ENCODE results near the gene CYP1B1. TPM values are rescaled to one million over a fixed set of nuclear protein-coding genes. Genes with fewer than 3 reads are reported as not detected.
"Not testable (repeated sequence)": the region's sequence is repeated elsewhere in the genome, so short reads cannot be mapped to it uniquely, and the experiment has no call there.

The CYP1B1 gene
- 10 to 100 TPM in 2 of 3 donors, 1 to 10 TPM in 1; 6.3 to 13.9 (median 11.4) TPM for total RNA-seq

DNA sequence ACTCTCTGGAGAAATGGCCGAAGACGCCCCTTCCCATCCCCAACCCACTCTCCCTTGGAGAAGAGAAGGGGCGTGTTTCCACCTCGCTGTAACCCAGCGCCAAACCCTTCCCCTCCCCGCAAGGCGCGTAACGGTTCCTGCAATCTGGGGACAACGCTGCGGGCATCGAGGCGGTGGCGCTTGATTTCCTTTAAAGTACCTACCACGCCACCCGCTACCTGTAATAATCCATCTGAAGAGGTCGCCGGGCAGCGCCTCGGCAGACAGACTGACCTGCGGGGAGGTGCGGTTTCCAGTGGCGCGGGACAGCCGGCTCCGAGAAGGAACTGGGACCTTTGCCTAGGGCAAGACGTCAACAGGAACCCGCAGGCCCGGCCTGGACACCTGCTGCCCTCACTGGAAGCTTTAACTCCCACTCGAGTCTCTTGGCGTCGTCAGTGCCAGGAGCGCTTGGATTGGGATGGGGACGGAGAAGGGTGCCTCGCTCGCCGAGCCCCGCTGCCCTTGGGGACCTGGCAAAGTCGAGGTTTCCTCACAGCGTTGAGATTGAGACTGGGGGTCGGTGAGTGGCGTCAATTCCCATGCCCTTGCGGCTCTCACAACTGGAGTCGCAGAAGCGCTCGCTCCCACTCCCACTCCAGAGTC is at the start of gene CYP1B1:
TSS of gene CYP1B1 (minus strand) at position 645 of the 645 bp plus-strand sequence. CDS start 763 bp downstream, outside the sequence.
- H3K4me3 Mint-ChIP-seq: peak within 1 kb of the TSS; percentile 70
- ATAC-seq (no peak), DNase-seq (no peak)
- no peaks in the 10 kb centered on the region for H3K36me3 Mint-ChIP-seq (ENCODE audit: insufficient read depth)
- no peaks in the 10 kb centered on the region for H3K9me3 Mint-ChIP-seq
- peaks cover 23% of the 10 kb centered on the region for H3K4me1 Mint-ChIP-seq (ENCODE audit: low read depth)
- H3K27me3 Mint-ChIP-seq (ENCODE audit: low read depth): peaks cover 62% of the 10 kb centered on the region

DNA sequence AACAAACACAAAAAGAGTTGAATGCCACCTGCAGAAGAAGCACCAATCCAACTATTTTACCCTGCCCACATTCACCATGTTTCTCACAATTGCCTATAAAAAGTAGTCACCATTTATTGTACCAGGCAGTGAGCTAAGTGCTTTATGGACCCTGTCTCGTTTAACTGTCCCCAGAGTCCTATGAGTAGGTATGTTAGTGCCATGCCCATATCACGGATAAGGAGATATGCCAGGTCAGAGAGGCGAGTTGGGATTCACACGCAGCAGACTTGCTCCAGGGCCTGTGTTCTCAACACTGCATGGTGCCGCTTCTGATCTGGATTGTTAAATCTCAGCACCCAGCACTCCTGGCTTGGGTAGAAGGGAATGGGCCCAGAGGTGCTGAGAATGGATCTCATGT is 49.1 kb upstream of the CYP1B1 start:
- H3K36me3 Mint-ChIP-seq (ENCODE audit: insufficient read depth): no peaks in the 10 kb centered on the region
- H3K4me3 Mint-ChIP-seq: no peak overlapping the region
- H3K9me3 Mint-ChIP-seq: peaks cover 19% of the 10 kb centered on the region
- ATAC-seq (no peak), DNase-seq (no peak)
- no peaks in the 10 kb centered on the region for H3K4me1 Mint-ChIP-seq (ENCODE audit: low read depth)
- H3K27me3 Mint-ChIP-seq (ENCODE audit: low read depth): no peaks in the 10 kb centered on the region

DNA sequence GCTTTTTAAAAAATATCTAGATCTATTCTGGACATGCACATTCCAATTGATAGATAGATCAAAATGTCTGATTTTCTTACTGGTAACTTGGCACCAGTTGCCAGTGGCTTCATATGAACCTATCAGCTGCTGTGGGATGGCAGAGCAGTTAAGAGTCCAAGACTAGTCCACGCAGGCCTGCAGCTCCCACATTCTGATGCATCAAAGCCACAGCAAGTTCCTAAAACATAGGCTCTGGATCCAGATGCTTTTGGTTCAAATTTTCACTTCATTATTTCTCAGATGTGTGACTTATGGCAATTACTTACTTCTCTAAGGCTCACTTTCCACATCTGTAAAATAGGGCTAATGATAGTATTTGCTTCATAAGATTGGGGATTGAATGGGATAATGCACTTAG is 48.0 kb upstream of the CYP1B1 start:
- no peaks in the 10 kb centered on the region for H3K4me1 Mint-ChIP-seq (ENCODE audit: low read depth)
- ATAC-seq (no peak), DNase-seq (no peak)
- peaks cover 4% of the 10 kb centered on the region for H3K27me3 Mint-ChIP-seq (ENCODE audit: low read depth)
- peaks cover 19% of the 10 kb centered on the region for H3K9me3 Mint-ChIP-seq
- H3K4me3 Mint-ChIP-seq: no peak overlapping the region
- no peaks in the 10 kb centered on the region for H3K36me3 Mint-ChIP-seq (ENCODE audit: insufficient read depth)

DNA sequence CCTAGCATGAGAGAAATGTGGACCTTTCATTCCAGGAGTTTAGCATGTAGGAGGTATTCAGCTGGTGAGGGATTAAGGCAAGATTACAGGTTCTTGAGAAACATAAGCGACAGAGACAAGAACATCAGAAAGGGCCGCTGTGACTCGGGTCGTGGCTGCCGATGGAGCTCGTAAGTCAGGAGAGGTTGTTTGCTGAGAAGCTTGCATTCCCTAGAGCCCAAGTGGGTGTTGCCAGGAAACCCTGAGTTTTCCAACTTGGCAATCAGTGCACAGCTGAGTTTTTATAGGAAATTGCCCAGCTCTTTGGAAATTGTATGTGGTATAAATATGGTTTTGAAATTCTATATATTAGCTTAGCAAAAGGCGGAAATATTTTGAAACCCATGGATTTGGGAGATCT is 46.4 kb upstream of the CYP1B1 start:
- Mint-ChIP-seq H3K4me1 (ENCODE audit: low read depth) (no peaks in the 10 kb centered on the region), H3K4me3 (no peak overlapping the region), H3K27me3 (ENCODE audit: low read depth) (peaks cover 9% of the 10 kb centered on the region), H3K9me3 (peaks cover 8% of the 10 kb centered on the region), H3K36me3 (ENCODE audit: insufficient read depth) (no peaks in the 10 kb centered on the region)
- ATAC-seq (no peak), DNase-seq (no peak)

DNA sequence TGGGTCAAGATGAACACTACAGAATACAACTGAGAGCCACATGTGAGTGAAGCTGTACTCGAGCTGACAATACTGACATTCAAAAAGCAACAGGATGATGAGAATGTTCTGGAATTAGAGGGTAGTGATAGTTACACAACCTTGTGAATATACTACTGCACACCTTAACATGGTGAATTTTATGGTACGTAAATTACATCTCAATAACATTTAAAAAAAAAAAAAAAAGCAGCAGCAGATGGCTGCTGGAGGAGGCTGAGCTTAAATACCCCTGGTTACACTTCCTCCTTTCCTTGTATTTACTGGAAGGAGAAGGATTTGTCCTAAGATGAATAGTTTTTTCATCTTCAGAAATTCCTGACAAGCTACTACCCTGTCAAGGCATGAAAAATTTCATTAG is 45.5 kb upstream of the CYP1B1 start:
- Mint-ChIP-seq H3K4me3 (no peak overlapping the region), H3K4me1 (ENCODE audit: low read depth) (no peaks in the 10 kb centered on the region), H3K9me3 (peaks cover 2% of the 10 kb centered on the region), H3K36me3 (ENCODE audit: insufficient read depth) (no peaks in the 10 kb centered on the region), H3K27me3 (ENCODE audit: low read depth) (peaks cover 9% of the 10 kb centered on the region)
- DNase-seq: no peak
- ATAC-seq: no peak

DNA sequence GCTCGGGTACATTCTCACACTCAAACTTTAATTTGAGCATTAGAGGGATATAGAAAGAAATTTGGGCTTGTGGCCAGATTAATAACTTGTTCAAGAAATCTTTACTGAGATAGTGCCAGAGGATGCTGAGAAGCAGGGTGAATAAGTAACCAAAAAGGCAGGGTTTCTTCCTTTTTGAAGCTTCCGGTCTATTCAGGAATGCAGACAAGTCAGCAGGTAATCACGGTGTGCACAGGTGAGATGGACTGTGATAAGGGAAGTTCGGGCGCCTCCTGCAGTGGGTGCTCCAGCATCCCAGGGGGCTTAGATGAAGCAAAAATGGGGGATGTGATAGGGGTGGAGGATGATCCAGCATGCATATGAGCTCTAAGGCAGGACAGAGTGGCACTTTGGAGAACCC is 44.9 kb upstream of the CYP1B1 start:
- no peaks in the 10 kb centered on the region for H3K4me1 Mint-ChIP-seq (ENCODE audit: low read depth)
- DNase-seq (no peak), ATAC-seq (no peak)
- H3K27me3 Mint-ChIP-seq (ENCODE audit: low read depth): peaks cover 9% of the 10 kb centered on the region
- no peaks in the 10 kb centered on the region for H3K36me3 Mint-ChIP-seq (ENCODE audit: insufficient read depth)
- no peaks in the 10 kb centered on the region for H3K9me3 Mint-ChIP-seq
- no peak overlapping the region for H3K4me3 Mint-ChIP-seq

DNA sequence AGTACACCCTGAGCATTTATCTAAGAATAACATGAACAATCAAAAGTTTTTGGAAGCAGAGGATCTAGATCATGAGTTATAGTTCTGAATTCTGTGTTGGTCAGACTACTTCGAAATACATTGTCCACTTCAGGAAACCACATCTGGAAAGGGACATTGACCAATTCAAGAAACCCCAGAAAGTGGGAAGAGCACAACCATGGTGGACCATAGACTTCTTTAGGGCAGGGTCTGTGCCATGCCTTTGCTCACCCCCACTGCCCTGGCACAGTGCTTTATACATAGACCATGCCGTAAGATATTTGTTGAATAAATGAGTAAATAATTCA is 44.3 kb upstream of the CYP1B1 start:
- Mint-ChIP-seq H3K4me3 (no peak overlapping the region), H3K4me1 (ENCODE audit: low read depth) (no peaks in the 10 kb centered on the region), H3K36me3 (ENCODE audit: insufficient read depth) (no peaks in the 10 kb centered on the region), H3K27me3 (ENCODE audit: low read depth) (peaks cover 10% of the 10 kb centered on the region), H3K9me3 (no peaks in the 10 kb centered on the region)
- ATAC-seq (no peak), DNase-seq (no peak)

DNA sequence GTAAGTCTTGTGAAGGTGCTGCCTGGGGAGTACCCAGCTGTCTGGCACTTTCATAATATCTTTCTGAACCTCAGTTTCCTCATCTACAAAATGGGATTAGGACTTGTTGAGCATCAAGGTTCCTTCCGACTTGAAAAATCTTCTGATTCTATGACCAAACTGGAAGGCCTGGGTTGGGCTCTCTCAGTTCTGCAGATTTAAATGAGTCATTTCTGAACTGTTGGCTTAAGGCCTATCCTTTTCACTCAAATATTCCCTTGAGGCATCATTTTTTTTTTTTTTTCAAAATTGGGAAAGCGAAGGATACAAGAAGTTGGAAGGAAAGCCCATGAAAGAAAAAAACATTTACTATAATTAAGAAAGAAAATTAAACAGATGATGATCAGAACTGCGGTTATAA is 40.8 kb upstream of the CYP1B1 start:
- Mint-ChIP-seq H3K4me3 (no peak overlapping the region), H3K27me3 (ENCODE audit: low read depth) (peaks cover 27% of the 10 kb centered on the region), H3K9me3 (no peaks in the 10 kb centered on the region), H3K36me3 (ENCODE audit: insufficient read depth) (no peaks in the 10 kb centered on the region), H3K4me1 (ENCODE audit: low read depth) (no peaks in the 10 kb centered on the region)
- ATAC-seq (no peak), DNase-seq (no peak)

DNA sequence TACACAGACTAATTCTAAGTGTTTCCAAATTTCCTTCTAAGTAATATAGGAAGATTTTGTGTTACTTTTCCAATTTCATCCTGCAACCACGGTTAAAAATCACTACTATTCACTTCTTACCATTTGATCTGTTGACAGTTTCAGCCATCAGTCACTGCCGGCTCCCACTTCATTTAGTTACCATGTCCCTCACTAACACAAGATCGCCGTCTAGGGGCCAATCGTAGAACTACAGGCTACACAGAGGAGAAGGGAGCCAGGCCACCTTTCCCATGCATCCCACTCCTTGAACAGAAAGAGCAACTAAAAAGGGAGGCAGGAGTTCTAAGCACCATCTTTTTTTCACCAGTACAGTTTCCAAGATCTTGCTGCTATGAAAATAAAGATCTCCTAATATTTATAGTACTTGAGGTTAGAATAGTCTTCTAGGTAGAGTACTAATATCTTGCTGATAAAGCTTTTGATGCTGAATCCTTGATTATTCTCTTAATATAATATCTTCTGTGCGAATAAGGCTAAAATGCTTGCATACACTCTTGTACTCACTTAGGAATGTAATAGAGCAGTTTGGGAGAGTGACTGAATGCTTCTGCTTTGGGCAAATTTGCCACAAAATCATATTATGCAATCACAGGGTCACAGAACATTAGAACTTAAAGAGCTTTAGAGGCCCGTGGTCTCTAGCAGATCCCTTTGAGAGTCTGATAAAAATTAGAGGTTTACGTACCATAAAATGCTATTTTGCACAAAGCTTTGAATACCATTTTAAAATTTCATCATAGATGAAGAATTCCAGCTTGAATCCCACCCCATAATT is 39.5 kb upstream of the CYP1B1 start:
- Mint-ChIP-seq H3K36me3 (ENCODE audit: insufficient read depth) (no peaks in the 10 kb centered on the region), H3K4me3 (no peak overlapping the region), H3K4me1 (ENCODE audit: low read depth) (no peaks in the 10 kb centered on the region), H3K9me3 (no peaks in the 10 kb centered on the region), H3K27me3 (ENCODE audit: low read depth) (peaks cover 34% of the 10 kb centered on the region)
- DNase-seq: peak; percentile 51
- ATAC-seq: peak; percentile 69 to 81

DNA sequence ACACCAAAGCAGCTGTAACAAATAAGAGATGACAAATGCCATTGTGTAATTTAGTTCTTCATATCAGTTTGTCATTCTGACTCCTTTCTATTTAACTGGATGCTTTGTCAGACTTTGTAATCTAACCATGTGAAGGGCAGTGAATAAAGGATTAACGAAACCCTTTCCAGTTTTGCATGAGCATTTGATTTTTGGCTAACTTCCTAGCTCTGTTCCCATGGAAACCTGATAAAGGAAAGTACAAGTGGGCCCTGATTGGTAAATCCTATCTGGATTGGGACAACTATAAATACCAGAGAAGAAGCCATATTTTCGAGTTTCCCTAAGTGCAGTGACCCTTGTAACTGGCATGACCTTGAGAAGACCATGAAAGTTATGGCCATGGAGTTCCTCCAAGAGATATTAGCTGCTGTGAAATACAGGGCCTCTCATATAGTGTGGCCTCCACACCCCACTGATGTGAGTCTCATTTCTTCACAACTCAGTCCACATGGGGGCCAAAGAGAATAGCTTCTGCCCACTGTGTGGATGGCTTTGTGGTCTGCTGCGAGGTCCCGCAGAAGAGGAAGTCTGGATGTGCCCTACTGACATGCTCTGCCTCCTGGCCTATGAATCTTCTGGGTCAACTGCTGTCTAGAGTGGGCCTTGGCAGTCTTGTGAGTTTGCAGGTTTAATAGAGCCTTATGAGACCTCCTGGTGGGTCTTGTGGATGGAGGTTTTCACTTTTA is 38.2 kb upstream of the CYP1B1 start:
- no peak for DNase-seq
- no peak for ATAC-seq
- H3K4me3 Mint-ChIP-seq: no peak overlapping the region
- H3K4me1 Mint-ChIP-seq (ENCODE audit: low read depth): no peaks in the 10 kb centered on the region
- no peaks in the 10 kb centered on the region for H3K9me3 Mint-ChIP-seq
- no peaks in the 10 kb centered on the region for H3K36me3 Mint-ChIP-seq (ENCODE audit: insufficient read depth)
- H3K27me3 Mint-ChIP-seq (ENCODE audit: low read depth): peaks cover 31% of the 10 kb centered on the region

DNA sequence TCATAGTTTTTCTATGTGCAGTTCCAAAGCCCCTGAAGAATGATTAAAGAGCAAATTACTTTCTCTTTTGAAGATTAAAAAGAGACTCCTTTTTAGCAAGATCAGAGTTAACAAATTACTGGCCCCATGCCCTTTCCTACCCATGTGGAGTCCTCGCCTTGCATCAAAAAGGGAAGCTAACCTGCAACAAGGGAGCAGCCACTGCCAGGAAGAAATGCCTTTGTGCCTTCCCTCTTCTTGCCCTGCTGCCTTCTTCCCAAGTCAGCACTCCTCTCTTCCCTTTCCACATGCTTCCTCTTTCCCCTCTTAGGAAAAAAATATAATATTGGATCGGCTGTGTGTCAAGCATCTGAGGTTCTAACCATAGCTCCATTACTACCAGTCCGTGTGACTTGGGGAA is 37.1 kb upstream of the CYP1B1 start:
- H3K4me1 Mint-ChIP-seq (ENCODE audit: low read depth): no peaks in the 10 kb centered on the region
- DNase-seq (no peak), ATAC-seq (no peak)
- peaks cover 26% of the 10 kb centered on the region for H3K27me3 Mint-ChIP-seq (ENCODE audit: low read depth)
- no peaks in the 10 kb centered on the region for H3K36me3 Mint-ChIP-seq (ENCODE audit: insufficient read depth)
- no peaks in the 10 kb centered on the region for H3K9me3 Mint-ChIP-seq
- H3K4me3 Mint-ChIP-seq: no peak overlapping the region

DNA sequence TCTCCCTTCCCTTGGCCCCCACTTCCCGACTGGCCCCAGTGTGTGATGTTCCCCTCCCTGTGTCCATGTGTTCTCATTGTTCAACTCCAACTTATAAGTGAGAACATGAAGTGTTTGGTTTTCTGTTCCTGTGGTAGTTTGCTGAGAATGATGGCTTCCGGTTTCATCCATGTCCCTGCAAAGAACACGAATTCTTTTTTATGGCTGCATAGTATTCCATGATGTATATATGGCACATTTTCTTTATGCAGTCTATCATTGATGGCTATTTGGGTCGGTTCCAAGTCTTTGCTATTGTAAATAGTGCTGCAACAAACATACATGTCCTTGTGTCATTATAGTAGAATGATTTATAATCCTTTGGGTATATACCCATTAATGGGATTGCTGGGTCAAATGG is 35.4 kb upstream of the CYP1B1 start:
- not testable (repeated sequence) for H3K4me3 Mint-ChIP-seq; DNase-seq; H3K36me3 Mint-ChIP-seq (ENCODE audit: insufficient read depth); H3K9me3 Mint-ChIP-seq; ATAC-seq; H3K4me1 Mint-ChIP-seq (ENCODE audit: low read depth)
- H3K27me3 Mint-ChIP-seq (ENCODE audit: low read depth): peaks cover 31% of the 10 kb centered on the region

DNA sequence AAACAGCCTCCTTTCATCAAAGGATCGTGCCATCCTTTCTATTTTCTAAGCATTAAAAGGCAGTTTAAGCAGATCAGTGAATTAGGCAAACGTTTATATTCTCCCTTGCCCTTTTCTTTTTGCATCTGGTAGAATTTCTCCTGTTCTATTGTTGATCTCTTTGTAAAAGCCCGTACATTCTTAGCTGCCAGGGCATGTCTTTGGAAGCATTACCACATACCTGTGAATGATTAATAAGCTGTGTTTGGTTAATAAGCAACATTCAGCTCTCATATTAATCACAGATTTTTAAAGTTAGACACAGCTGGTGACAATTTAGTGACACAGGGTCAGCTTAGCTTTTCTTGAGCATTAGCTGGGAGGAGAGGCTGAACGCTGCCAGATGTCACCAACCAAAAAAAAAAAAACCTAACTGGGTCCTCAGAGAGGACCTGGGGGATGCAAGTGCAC is 33.8 kb upstream of the CYP1B1 start:
- H3K9me3 Mint-ChIP-seq: no peaks in the 10 kb centered on the region
- H3K36me3 Mint-ChIP-seq (ENCODE audit: insufficient read depth): no peaks in the 10 kb centered on the region
- H3K27me3 Mint-ChIP-seq (ENCODE audit: low read depth): peaks cover 36% of the 10 kb centered on the region
- DNase-seq (no peak), ATAC-seq (no peak)
- H3K4me3 Mint-ChIP-seq: no peak overlapping the region
- H3K4me1 Mint-ChIP-seq (ENCODE audit: low read depth): peaks cover 7% of the 10 kb centered on the region

DNA sequence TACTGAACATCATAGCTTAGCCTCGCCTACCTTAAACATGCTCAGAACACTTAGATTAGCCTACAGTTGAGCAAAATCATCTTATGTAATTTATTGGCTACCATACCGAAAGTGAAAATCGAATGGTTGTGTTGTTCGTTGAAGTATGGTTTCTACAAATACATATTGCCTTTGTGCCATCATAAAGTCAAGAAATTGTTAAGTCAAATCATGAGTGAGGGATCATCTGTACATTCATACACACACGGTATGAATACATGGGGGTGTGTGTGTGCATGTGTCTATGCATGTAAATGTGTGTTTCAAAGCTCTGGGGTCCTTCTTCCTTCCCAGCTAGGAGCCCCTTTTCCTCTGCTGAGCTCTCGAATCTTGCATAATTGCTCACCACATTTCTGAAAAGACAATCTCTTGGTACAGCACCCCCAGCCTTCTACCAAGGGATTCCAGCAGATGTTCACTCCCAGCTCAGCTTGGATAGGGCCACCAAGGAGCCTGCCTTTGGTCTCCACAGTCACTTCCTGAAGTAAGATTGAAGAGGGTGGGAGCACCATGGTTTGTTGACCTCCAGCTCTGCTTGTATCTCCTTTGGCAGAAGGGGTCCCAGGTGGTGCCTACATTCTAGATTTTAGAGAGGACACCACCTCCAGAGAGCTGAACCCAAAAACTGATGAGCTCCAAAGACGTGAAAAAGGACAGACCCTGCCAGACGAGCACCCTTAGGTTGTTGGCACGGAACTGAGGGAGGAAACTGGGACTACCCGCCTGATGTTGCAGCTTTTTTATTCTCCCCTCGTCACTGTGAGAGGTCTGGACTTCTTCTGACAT is 33.2 kb upstream of the CYP1B1 start:
- DNase-seq (no peak), ATAC-seq (peak in 1 of 2 donors; percentile 50)
- H3K9me3 Mint-ChIP-seq: no peaks in the 10 kb centered on the region
- peaks cover 36% of the 10 kb centered on the region for H3K27me3 Mint-ChIP-seq (ENCODE audit: low read depth)
- H3K36me3 Mint-ChIP-seq (ENCODE audit: insufficient read depth): no peaks in the 10 kb centered on the region
- no peak overlapping the region for H3K4me3 Mint-ChIP-seq
- peaks cover 7% of the 10 kb centered on the region for H3K4me1 Mint-ChIP-seq (ENCODE audit: low read depth)
